ENCODE measurements around the gene ZNF674. TPM values are rescaled to one million over a fixed set of nuclear protein-coding genes. Genes with fewer than 3 reads are reported as not detected.

ZNF674 gene
- total and polyA plus RNA-seq, 9 of the 15 experiments (the other 6 are each of a cell fraction or from before 2014, with no cell fraction given), result 1.2 to 4.7 (median 2.6) TPM

GRCh38 chrX:46488712-46489111 lies 56.5 kb downstream of the ZNF674 start (continued):
- TF ChIP-seq CREB1 (IDR thresholded peaks at IDR 0.05) (no peak), CREB1 (CRISPR knock-in tag; IDR thresholded peaks at IDR 0.05) (no peak), ZNF263 (CRISPR knock-in tag; IDR thresholded peaks at IDR 0.05; ENCODE audit: borderline replicate concordance) (no peak), SMARCA4 (IDR thresholded peaks at IDR 0.05) (no peak)
- TF ChIP-seq, protein P1, sequence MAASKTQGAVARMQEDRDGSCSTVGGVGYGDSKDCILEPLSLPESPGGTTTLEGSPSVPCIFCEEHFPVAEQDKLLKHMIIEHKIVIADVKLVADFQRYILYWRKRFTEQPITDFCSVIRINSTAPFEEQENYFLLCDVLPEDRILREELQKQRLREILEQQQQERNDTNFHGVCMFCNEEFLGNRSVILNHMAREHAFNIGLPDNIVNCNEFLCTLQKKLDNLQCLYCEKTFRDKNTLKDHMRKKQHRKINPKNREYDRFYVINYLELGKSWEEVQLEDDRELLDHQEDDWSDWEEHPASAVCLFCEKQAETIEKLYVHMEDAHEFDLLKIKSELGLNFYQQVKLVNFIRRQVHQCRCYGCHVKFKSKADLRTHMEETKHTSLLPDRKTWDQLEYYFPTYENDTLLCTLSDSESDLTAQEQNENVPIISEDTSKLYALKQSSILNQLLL (CRISPR knock-in tag; IDR thresholded peaks at IDR 0.05; ENCODE audit: borderline replicate concordance), result no peak

GRCh38 chrX:46485897-46486296 lies 59.3 kb downstream of the ZNF674 start:
- Histone ChIP-seq H2AFZ (ENCODE audit: low read depth, low read length) (no peak overlapping the region), H3K9me3 (replicated peaks; ENCODE audit: control insufficient read depth, insufficient read depth, low read depth, low read length) (no peaks in the 10 kb centered on the region), H4K20me1 (replicated peaks; ENCODE audit: control insufficient read depth, insufficient read depth, low read length) (no peaks in the 10 kb centered on the region), H3K27ac (ENCODE audit: extremely low read depth, low read depth, low read length) (no peak overlapping the region), H3K4me1 (replicated peaks in 1 of 2; ENCODE audit: control insufficient read depth in 2 of 2, insufficient read depth in 2 of 2, low read length in 2 of 2) (no peaks in the 10 kb centered on the region; a peak in 1 of 5 replicates), H3K79me2 (ENCODE audit: control insufficient read depth, insufficient read depth, low read length) (no peaks in the 10 kb centered on the region), H3K4me3 (no peak overlapping the region), H3K4me2 (ENCODE audit: insufficient read depth, low read length) (no peak overlapping the region), H3K36me3 (ENCODE audit: control insufficient read depth, insufficient read depth, low read length) (no peaks in the 10 kb centered on the region), H3K9me1 (ENCODE audit: control insufficient read depth, insufficient read depth, low read length) (no peaks in the 10 kb centered on the region), H3K27me3 (ENCODE audit: control insufficient read depth in 2 of 2, insufficient read depth in 2 of 2, low read length in 2 of 2) (no peaks in the 10 kb centered on the region), H3K9ac (ENCODE audit: insufficient read depth in 1 of 2, low read depth in 2 of 2, low read length in 2 of 2) (no peak overlapping the region)
- 20% methylated on average over 3 of the region's 8 CpGs for WGBS (ENCODE audit: insufficient coverage, low coverage, missing lambda C conversion rate)
- no TSS peak for BruUV-seq (replicated peaks)
- FAIRE-seq, result no peak
- in situ Hi-C loops (cut with MboI) (no loop called here), intact Hi-C loops (cut with micrococcal nuclease) (no loop called here)
- no peak for DNase-seq (ENCODE audit: extremely low read depth in 1 of 4, low spot score in 3 of 4)
- no peak for ATAC-seq
- ChIA-PET CTCF (ENCODE audit: low intra/inter-chr PET ratio) (no interaction called here), POLR2A (no interaction called here)
- TF ChIP-seq DMBX1 (CRISPR knock-in tag; IDR thresholded peaks at IDR 0.05; ENCODE audit: borderline replicate concordance) (no peak), ZNF124 (CRISPR knock-in tag; IDR thresholded peaks at IDR 0.05) (no peak), ZNF175 (CRISPR knock-in tag; IDR thresholded peaks at IDR 0.05; ENCODE audit: low read depth) (no peak), HINFP (tag; conservative IDR thresholded peaks at IDR 0.05; ENCODE audit: low read depth) (no peak), EWSR1 (IDR thresholded peaks at IDR 0.05; ENCODE audit: borderline replicate concordance, low read depth, partially characterized antibody) (no peak), ZFP30 (CRISPR knock-in tag; IDR thresholded peaks at IDR 0.05; ENCODE audit: borderline replicate concordance) (no peak), PPARD (CRISPR knock-in tag; IDR thresholded peaks at IDR 0.05) (no peak), IFI16 (CRISPR knock-in tag; IDR thresholded peaks at IDR 0.05) (no peak), ZNF445 (CRISPR knock-in tag; IDR thresholded peaks at IDR 0.05; ENCODE audit: low read depth) (no peak), TEAD4 (IDR thresholded peaks at IDR 0.05; ENCODE audit: low read length) (no peak), TEAD4 (CRISPR knock-in tag; IDR thresholded peaks at IDR 0.05; ENCODE audit: borderline replicate concordance) (no peak), CBX2 (IDR thresholded peaks at IDR 0.05; ENCODE audit: insufficient read depth, low read length, poor library complexity, severe bottlenecking) (no peak), ZNF395 (CRISPR knock-in tag; IDR thresholded peaks at IDR 0.05) (no peak), ZBTB7A (IDR thresholded peaks at IDR 0.05; ENCODE audit: borderline replicate concordance, control insufficient read depth, low read depth, low read length) (no peak)

Data from K562 (cell line).